Activated CD4-positive, alpha-beta T cell treated with anti-CD3 and anti-CD28 coated beads, Interleukin-2, amount 50 U/mL, for 48 hours (primary cell): ENCODE measurements around the gene B4GALT4.

ENCODE experiments used
- DNase-seq, 2 experiments: peaks; one replicate each; pipeline ENCODE4 v3.0.0-alpha.2; 2020

Gene B4GALT4

GRCh38 chr3:119236756-119237155 is 3.9 kb downstream of the B4GALT4 start:
- DNase-seq = peak in 1 of 2 experiments; percentile 23

- no peak for DNase-seq
Measured at GRCh38 chr3:119235151-119235550, 5.5 kb downstream of the B4GALT4 start.

- no peak for DNase-seq
Measured at GRCh38 chr3:119234610-119235009, 6.1 kb downstream of the B4GALT4 start.

- DNase-seq = no peak
Measured at GRCh38 chr3:119230745-119231144, 9.9 kb downstream of the B4GALT4 start.

DNA sequence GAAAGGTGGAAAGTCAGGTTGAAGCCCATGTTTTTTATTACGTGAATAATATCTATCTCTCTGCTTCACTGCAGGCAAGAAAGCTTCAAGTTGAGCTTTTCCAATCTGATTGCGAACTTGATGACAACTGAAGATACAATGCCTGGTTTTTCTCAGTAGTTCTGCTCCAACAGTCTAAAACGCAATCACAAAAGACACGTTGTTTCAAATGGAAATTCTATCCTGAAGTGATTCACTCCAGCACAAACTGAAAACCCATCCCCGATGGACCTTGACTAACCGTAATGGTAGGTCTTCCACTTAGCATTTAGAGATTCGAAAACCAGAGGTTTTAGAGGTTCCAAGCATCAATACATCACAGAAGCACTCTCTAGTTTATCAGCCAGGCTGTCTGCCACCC is 10.6 kb downstream of the B4GALT4 start:
- DNase-seq = no peak

DNA sequence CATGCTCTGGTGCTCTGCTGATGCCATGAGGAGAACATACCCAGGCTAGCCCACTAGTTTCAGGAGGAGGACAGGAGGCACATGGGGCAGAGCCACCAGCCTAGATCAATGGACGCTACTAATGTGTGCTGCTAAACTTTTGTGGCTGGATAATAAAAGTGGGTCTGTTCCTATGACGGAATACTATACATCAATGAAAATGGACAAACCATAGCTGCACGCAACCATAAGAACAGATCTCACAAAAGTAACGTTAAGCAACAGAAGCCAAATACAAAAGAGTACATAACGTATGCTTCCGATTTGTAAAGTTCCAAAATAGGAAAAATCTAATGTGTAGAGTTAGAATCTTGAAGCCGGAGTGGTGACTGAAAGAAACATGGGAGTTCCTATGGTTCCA is 11.5 kb downstream of the B4GALT4 start:
- no peak for DNase-seq

GRCh38 chr3:119228373-119229145 is 12.1 kb downstream of the B4GALT4 start:
- DNase-seq = no peak

GRCh38 chr3:119227070-119227850 is 13.4 kb downstream of the B4GALT4 start:
- DNase-seq = no peak

DNA sequence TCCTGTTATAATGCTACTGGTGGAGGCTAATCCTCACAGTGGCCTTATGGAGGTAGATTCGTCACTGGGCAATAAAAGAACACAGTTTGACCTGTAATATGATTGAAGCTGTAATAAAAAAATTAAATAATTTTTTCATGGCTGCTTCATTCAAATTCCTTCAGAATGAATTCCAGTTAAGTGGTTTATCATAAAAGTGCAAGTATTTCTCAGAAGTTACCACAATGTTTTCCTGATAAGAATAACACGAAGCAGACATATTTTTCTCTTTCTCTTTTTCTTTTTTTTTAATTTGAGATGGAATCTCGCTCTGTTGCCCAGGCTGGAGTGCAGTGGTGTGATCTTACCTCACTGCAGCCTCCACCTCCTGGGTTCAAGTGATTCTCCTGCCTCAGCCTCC is 15.6 kb downstream of the B4GALT4 start:
- DNase-seq = no peak

GRCh38 chr3:119223511-119223910 is 17.2 kb downstream of the B4GALT4 start:
- DNase-seq = no peak

DNA sequence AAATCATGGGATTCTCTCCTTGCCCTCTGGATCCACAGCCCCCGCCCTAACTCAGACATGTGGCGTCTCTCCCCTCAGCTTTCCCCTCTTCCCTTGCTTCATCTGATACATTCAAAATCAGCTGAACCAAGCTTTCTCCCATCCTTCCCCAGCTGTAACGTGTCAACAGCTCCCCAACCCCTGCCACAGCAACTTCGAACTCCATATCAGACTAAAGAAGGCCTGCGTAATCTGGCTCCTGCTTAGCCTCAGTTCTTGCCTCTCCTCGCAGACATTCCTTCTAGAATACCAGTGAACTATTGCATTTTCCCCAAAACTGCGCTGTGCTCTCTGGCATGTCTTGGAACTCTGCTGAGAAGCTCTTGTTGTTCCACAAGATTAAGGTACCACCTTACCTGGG is 18.3 kb downstream of the B4GALT4 start:
- DNase-seq = no peak

DNA sequence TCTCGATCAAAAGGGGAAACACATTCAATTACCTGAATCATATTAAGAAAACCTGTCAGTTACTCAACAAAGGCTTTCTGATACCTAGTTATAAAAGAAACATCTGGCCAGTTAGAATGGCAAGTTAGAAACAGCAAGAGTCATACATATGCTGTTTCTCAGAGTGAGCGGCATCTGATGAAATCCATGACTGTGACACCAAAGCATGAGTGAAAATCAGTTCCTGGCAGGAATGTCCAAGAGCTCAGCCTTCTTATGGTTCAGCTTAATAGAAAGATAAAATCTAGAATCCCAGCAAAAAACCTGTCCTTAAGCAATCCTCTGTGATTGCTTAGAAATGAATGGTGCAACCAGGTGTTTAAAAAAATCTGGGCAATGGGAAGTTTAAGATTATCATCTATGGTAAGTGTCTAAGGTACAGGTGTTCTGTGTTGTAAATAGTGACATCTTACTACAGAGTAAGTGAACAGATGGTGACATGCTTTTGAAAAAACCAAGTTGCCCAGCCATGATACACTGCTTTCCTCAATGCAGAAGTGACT is 18.8 kb downstream of the B4GALT4 start:
- DNase-seq = no peak

DNA sequence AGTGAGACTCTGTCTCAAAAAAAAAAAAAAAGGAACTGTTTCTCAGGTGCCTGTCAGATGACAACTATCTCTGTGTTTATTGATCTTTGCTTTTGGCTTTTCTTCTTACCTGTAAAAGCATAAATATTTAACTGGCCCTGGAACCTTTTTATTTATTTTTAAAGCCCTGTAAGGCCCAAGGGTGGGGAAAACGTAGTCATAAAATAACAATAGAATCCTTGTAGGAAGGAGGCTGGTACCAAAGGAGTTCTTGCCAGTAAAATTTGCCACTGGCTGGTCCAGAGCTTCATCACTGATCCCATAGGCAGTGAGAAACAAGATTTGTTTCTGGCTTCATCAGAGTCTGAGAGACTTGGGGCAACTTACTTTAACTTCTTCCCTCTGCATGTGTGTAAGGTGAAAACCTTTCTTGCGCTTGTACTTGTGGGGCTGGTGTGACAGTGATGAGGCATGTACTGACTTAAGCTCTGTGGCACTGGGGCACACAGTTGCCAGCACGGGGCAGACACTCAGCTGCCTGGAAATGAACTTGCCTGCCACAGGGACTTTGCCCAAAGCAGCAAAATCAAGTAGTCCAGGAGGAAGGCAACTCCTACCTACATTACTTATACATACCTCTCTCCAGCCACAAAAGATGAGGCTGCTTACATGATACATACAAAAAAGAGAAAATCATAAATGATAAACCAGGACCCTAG is 19.6 kb downstream of the B4GALT4 start:
- DNase-seq = no peak

GRCh38 chr3:119220198-119220597 is 20.5 kb downstream of the B4GALT4 start:
- DNase-seq = no peak

- peak; percentile 19 to 25 for DNase-seq
Measured at GRCh38 chr3:119219069-119219468, 21.6 kb downstream of the B4GALT4 start.

GRCh38 chr3:119211803-119212202 is 28.9 kb downstream of the B4GALT4 start:
- no peak for DNase-seq

GRCh38 chr3:119211193-119211592 is 29.5 kb downstream of the B4GALT4 start:
- DNase-seq = no peak

- no peak for DNase-seq
Measured at GRCh38 chr3:119207512-119207875, 33.2 kb downstream of the B4GALT4 start.

GRCh38 chr3:119206611-119207511 is 33.8 kb downstream of the B4GALT4 start:
- no peak for DNase-seq

DNA sequence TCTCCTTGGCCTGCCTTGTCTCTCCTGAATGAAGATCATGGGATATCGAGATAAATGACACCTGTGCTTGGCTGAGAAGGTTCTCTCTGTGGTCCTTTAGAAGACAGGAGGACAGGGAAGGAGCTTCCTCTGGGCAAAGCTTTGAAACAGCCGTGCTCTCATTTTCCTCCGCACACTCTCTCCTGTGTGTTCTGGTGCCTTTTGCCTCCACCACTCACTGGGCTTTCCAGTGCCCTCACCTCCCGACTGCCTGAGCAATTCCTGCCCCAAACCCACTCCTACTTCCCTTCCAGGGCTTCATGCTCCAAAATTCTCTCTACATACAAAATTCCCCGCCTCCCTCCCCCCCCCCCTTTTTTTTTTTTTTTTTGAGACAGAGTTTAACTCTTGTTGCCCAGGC is 35.0 kb downstream of the B4GALT4 start:
- no peak for DNase-seq

DNA sequence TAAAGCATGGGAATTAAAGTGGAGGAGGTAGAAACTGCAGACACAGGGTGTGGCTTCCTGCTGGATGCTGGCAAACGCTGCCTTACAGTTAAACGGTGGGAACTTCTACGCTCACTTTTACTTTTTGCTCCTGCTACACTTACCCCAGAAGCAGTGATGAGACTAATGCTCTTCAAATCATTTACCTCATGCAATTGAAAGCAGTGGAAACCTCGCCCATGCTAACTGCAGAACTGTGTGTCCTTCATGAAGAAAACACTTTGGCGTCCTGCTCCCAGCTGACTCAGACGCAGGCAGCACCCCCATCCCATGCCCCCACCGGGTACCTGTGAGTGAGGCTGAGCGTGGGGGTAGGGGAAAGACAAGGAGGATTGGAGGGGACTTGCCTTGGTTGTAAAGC is 35.5 kb downstream of the B4GALT4 start:
- DNase-seq = no peak

DNA sequence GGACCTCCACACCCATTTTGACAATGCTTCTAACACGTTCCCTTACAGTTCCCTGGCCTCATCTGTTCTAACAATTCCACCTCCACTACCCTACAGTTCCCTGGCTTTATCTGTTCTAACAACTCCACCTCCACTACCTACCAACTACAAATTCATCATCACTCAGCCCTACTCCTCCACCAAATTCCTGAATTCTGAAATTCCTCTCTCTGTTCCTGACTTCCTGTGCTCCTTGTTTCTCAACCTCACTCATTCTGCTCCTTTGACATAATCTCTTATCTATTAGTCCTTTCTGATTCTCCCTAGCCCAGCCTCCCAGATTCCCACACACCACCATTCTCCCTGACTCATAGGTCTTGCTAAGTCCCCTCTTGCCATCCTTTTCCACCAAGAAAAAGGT is 44.8 kb downstream of the B4GALT4 start:
- DNase-seq = no peak

DNA sequence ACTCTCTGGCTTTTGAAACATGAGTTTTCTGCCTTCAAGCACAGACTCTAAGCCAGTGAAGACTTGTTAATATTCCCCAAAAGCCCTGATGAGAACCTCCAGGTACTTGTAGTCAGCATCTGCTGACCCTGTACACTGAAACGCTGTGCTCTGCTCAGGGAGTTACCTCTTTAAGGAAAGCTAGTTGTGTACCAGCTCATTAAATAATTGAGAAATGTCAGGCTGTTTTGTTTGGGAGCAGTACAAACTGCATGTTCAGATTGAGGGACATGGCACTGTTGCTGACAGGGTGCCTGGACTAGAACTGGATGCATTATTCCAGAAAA is 45.6 kb downstream of the B4GALT4 start:
- no peak for DNase-seq
